B cell (primary cell): ENCODE data around the gene STH. TPM values are rescaled to one million over a fixed set of nuclear protein-coding genes. Genes with fewer than 3 reads are reported as not detected.

ENCODE experiments used
- ATAC-seq: fragments of 200-7000 bp; cut with Tn5 transposase; one replicate; pipeline ENCODE4 v1.10.0; 2021; ENCODE audit warnings: low read depth, mild to moderate bottlenecking, moderate number of reproducible peaks, moderate library complexity
- CTCF ChIA-PET: fragments of 350-600 bp; sonication (Branson Sonifier 250); formaldehyde crosslinking; loops from one replicate; lab custom pipeline; 2021; ENCODE audit warnings: antibody characterized with exemption, inconsistent platforms; lab: Charles Lee
- POLR2A ChIA-PET: fragments of 350-600 bp; sonication (Branson Sonifier 250); formaldehyde crosslinking; loops from one replicate; lab custom pipeline; 2021; ENCODE audit warnings: antibody characterized with exemption; lab: Charles Lee
- DNase-seq: peaks from one replicate; pipeline ENCODE4 v3.0.0; 2013
- H2AFZ ChIP-seq: 2 replicates; pipeline ENCODE4 v1.6.1; 2012; ENCODE audit warnings: mild to moderate bottlenecking, low read depth, low read length; ENCODE audit not compliant: insufficient read depth, poor library complexity, severe bottlenecking
- H3K27ac ChIP-seq, 2 donors: 1 replicate in 1 of 2; 2 replicates in 1 of 2; pipeline ENCODE4 v1.5.1; 2012 to 2013; ENCODE audit warnings: low read length in 2 of 2, mild to moderate bottlenecking in 2 of 2, moderate library complexity in 1 of 2
- H3K27me3 ChIP-seq, 4 experiments: fragments of 200-600 bp in 1 of 4; sonication (generic) in 1 of 4; replicated peaks in 1 of 4; 1 replicate in 2 of 4; 2 replicates in 2 of 4; pipeline versions ENCODE4 v1.6.1 to v1.7.0; 2013 to 2016; ENCODE audit warnings: low read length in 3 of 4, mild to moderate bottlenecking in 2 of 4, mixed read lengths in 1 of 4, moderate library complexity in 1 of 4; ENCODE audit not compliant: insufficient read depth in 4 of 4, control insufficient read depth in 3 of 4; ENCODE audit errors: control extremely low read depth in 1 of 4
- H3K36me3 ChIP-seq, 2 experiments: replicated peaks in 1 of 2; 1 replicate in 1 of 2; 2 replicates in 1 of 2; pipeline versions ENCODE4 v1.6.1 to v1.7.1; 2013; ENCODE audit warnings: low read length in 1 of 2; ENCODE audit not compliant: insufficient read depth in 2 of 2, control insufficient read depth in 1 of 2; ENCODE audit errors: control extremely low read depth in 1 of 2, extremely low read depth in 1 of 2
- H3K4me1 ChIP-seq, 2 donors: fragments of 200-600 bp in 1 of 2; sonication (generic) in 1 of 2; 1 replicate in 1 of 2; 2 replicates in 1 of 2; pipeline versions ENCODE4 v1.5.1 to v1.6.1; 2013 to 2017; ENCODE audit warnings: low read length in 2 of 2; ENCODE audit not compliant: control insufficient read depth in 2 of 2, insufficient read depth in 2 of 2
- H3K4me2 ChIP-seq: replicated peaks from 2 replicates; pipeline ENCODE3; 2012; ENCODE audit warnings: mild to moderate bottlenecking, low read depth, low read length; ENCODE audit not compliant: poor library complexity, severe bottlenecking
- H3K4me3 ChIP-seq, 5 experiments: fragments of 200-600 bp in 1 of 5; sonication (generic) in 1 of 5; 1 replicate in 3 of 5; 2 replicates in 2 of 5; pipeline versions ENCODE4 v1.5.1 to v1.7.0; 2011 to 2016; ENCODE audit warnings: low read length in 4 of 5, mild to moderate bottlenecking in 4 of 5, low read depth in 2 of 5, control low read depth in 1 of 5, moderate library complexity in 1 of 5; ENCODE audit not compliant: insufficient read depth in 1 of 5; ENCODE audit errors: control extremely low read depth in 1 of 5, extremely low read depth in 1 of 5
- H3K79me2 ChIP-seq: fragments of 200-600 bp; sonication (generic); one replicate; pipeline ENCODE4 v1.6.0; 2016; ENCODE audit warnings: low read length; ENCODE audit not compliant: control insufficient read depth, insufficient read depth
- H3K9ac ChIP-seq: fragments of 200-600 bp; sonication (generic); 2 replicates; pipeline ENCODE4 v1.6.1; 2017; ENCODE audit warnings: mild to moderate bottlenecking, low read length, moderate library complexity
- H3K9me3 ChIP-seq, 3 donors: one replicate each; pipeline versions ENCODE4 v1.6.1 to v1.7.1; 2013; ENCODE audit warnings: low read length in 2 of 3; ENCODE audit not compliant: control insufficient read depth in 2 of 3, insufficient read depth in 1 of 3; ENCODE audit errors: control extremely low read depth in 1 of 3
- H4K20me1 ChIP-seq: 2 replicates; pipeline ENCODE4 v1.6.0; 2012; ENCODE audit warnings: mild to moderate bottlenecking, low read length; ENCODE audit not compliant: insufficient read depth, control insufficient read depth, poor library complexity, severe bottlenecking
- H3K27ac Mint-ChIP-seq: one replicate; pipeline ENCODE4 v1.8.0; 2021; ENCODE audit warnings: mixed read lengths
- H3K27me3 Mint-ChIP-seq: one replicate; pipeline ENCODE4 v1.8.0; 2021; ENCODE audit warnings: mixed read lengths
- H3K4me1 Mint-ChIP-seq: one replicate; pipeline ENCODE4 v1.8.0; 2021; ENCODE audit warnings: mixed read lengths
- H3K4me3 Mint-ChIP-seq: one replicate; pipeline ENCODE4 v1.8.0; 2021; ENCODE audit warnings: mixed read lengths
- H3K9me3 Mint-ChIP-seq: one replicate; pipeline ENCODE4 v1.8.0; 2022; ENCODE audit warnings: mixed read lengths; ENCODE audit not compliant: insufficient read depth
- EZH2 ChIP-seq: IDR thresholded peaks from 2 replicates; pipeline ENCODE4 v1.6.1; 2012; ENCODE audit warnings: borderline replicate concordance, low read depth, mild to moderate bottlenecking, moderate library complexity, low read length; ENCODE audit not compliant: insufficient read depth, poor library complexity, severe bottlenecking
- WGBS: methylation state at CpG from one replicate; pipeline ENCODE4 v1.1.5; 2013; ENCODE audit warnings: missing lambda C conversion rate; ENCODE audit not compliant: insufficient coverage; 5-methylcytosine and 5-hydroxymethylcytosine counted together
- intact Hi-C: fragments of 100-400 bp; cut with micrococcal nuclease; formaldehyde crosslinking; loops from one replicate; pipeline ENCODE4 v1.10.0; 2022
- polyA plus RNA-seq: library from polyadenylated mRNA; depleted of rRNA; stranded (reverse); fragments of >200 nt; gene quantifications from 2 replicates; pipeline ENCODE4 v1.2.3, GENCODE V29; 2012
- total RNA-seq, 2 donors: library from RNA; stranded (reverse); fragments of 120-200 nt in 1 of 2; gene quantifications; 1 replicate in 1 of 2; 2 replicates in 1 of 2; pipeline versions ENCODE4 v1.2.3 to v1.2.4, GENCODE V29; 2013 to 2022
- TF ChIP-seq, protein P1 (sequence below): fragments of 200-600 bp; IDR thresholded peaks from one replicate; pipeline ENCODE4 v1.8.0; 2022; ENCODE audit warnings: antibody characterized with exemption, mild to moderate bottlenecking

Gene STH
- total and polyA plus RNA-seq, 2 donors (not counting 1 experiment from before 2014, with no cell fraction given), result not detected

DNA sequence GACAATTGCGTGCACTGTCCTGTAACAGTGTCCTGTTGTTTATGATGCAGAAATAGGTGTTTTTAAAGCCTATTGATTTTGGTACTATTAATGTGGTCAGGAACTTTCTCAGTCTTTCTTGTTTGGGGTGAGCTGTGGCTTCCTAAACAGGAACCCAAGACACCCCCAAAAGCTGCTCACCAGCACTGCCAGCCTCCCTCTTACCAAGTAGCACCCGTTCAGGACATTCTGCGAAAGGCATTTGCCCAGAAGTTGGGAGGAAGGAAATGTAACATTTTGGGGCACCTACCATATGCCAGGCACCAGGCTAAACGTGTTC, 21.6 kb upstream of the STH start:
- POLR2A ChIA-PET, result no interaction called here
- Histone ChIP-seq H2AFZ (no peak overlapping the region), H3K27ac (no peak overlapping the region), H3K4me3 (no peak overlapping the region), H3K9ac (no peak overlapping the region), H3K4me1 (peaks cover 21 to 31% of the 10 kb centered on the region in 2 donors), H3K36me3 (no peaks in the 10 kb centered on the region), H3K9me3 (peaks cover 0 to 1% (median 0%) of the 10 kb centered on the region in 3 donors), H3K27me3 (no peaks in the 10 kb centered on the region), H3K79me2 (no peaks in the 10 kb centered on the region), H3K4me2 (no peak overlapping the region), H4K20me1 (no peaks in the 10 kb centered on the region)
- ATAC-seq (no peak), DNase-seq (no peak)
- CTCF ChIA-PET, result no interaction called here
- TF ChIP-seq EZH2, result no peak
- TF ChIP-seq, protein P1, sequence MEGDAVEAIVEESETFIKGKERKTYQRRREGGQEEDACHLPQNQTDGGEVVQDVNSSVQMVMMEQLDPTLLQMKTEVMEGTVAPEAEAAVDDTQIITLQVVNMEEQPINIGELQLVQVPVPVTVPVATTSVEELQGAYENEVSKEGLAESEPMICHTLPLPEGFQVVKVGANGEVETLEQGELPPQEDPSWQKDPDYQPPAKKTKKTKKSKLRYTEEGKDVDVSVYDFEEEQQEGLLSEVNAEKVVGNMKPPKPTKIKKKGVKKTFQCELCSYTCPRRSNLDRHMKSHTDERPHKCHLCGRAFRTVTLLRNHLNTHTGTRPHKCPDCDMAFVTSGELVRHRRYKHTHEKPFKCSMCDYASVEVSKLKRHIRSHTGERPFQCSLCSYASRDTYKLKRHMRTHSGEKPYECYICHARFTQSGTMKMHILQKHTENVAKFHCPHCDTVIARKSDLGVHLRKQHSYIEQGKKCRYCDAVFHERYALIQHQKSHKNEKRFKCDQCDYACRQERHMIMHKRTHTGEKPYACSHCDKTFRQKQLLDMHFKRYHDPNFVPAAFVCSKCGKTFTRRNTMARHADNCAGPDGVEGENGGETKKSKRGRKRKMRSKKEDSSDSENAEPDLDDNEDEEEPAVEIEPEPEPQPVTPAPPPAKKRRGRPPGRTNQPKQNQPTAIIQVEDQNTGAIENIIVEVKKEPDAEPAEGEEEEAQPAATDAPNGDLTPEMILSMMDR, result no peak
- peaks cover 5% of the 10 kb centered on the region for H3K27me3 Mint-ChIP-seq
- H3K27ac Mint-ChIP-seq, result no peak overlapping the region
- WGBS, result 100% methylated on average over 1 of the region's 4 CpGs
- intact Hi-C loops, result no loop called here
- no peaks in the 10 kb centered on the region for H3K9me3 Mint-ChIP-seq
- peaks cover 30% of the 10 kb centered on the region for H3K4me1 Mint-ChIP-seq
- H3K4me3 Mint-ChIP-seq, result no peak overlapping the region

DNA sequence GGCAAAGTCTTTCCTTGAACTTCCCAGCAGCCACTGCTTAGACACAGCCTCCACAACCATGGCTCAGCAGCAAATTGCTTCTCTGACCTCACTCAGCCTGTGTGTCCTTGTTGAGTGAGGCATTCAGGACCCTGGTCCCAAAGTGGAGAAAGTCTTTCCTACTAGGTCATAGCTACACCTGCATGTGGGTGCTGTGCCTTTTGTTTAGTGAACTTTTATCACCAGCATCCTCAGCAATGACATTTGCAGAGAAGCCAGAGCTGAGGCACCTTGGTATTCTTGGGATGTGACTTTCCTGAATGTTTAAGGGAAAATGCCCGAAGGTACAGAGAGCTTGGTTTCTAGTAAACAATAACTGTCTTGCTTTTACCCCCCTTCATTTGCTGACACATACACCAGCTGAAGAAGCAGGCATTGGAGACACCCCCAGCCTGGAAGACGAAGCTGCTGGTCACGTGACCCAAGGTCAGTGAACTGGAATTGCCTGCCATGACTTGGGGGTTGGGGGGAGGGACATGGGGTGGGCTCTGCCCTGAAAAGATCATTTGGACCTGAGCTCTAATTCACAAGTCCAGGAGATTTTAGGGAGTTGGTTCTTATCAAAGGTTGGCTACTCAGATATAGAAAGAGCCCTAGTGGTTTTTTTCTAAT, 20.9 kb upstream of the STH start:
- no peaks in the 10 kb centered on the region for H3K9me3 ChIP-seq
- no peak for ATAC-seq
- H3K27me3 ChIP-seq, result no peaks in the 10 kb centered on the region
- Mint-ChIP-seq H3K27me3 (peaks cover 4% of the 10 kb centered on the region), H3K4me3 (no peak overlapping the region), H3K4me1 (peaks cover 30% of the 10 kb centered on the region), H3K9me3 (no peaks in the 10 kb centered on the region), H3K27ac (no peak overlapping the region)
- ChIA-PET CTCF (no interaction called here), POLR2A (no interaction called here)
- no peak overlapping the region for H3K27ac ChIP-seq
- DNase-seq, result no peak
- no peak overlapping the region for H3K9ac ChIP-seq
- no peaks in the 10 kb centered on the region for H3K79me2 ChIP-seq
- H3K4me1 ChIP-seq, result peaks cover 21 to 31% of the 10 kb centered on the region in 2 donors
- H4K20me1 ChIP-seq, result no peaks in the 10 kb centered on the region
- no peak overlapping the region for H3K4me3 ChIP-seq
- 66% methylated on average over 2 of the region's 3 CpGs for WGBS
- no peak overlapping the region for H3K4me2 ChIP-seq
- H2AFZ ChIP-seq, result no peak overlapping the region
- no peak for TF ChIP-seq EZH2
- TF ChIP-seq, protein P1, result no peak
- H3K36me3 ChIP-seq, result no peaks in the 10 kb centered on the region
- intact Hi-C loops, result no loop called here
